PFSK-1 (cell line): ENCODE measurements around the gene CRYBA4.

Experiments
- FOXP2 ChIP-seq: optimal IDR thresholded peaks from 2 replicates; pipeline ENCODE3; 2011; ENCODE audit warnings: borderline replicate concordance, control low read depth, inconsistent platforms; ENCODE audit not compliant: insufficient read depth; ENCODE audit errors: extremely low read length, extremely low read depth
- POLR2AphosphoS5 ChIP-seq: IDR thresholded peaks from 2 replicates; pipeline ENCODE4 v1.6.1; 2012; ENCODE audit warnings: low read depth, mild to moderate bottlenecking, control low read depth, low read length, moderate library complexity
- SIN3A ChIP-seq: IDR thresholded peaks from 2 replicates; pipeline ENCODE4 v1.6.1; 2012; ENCODE audit warnings: mild to moderate bottlenecking, low read length, moderate library complexity, borderline replicate concordance; ENCODE audit not compliant: insufficient read depth
- TAF1 ChIP-seq: IDR thresholded peaks from 2 replicates; pipeline ENCODE4 v1.6.1; 2012; ENCODE audit warnings: low read length, control low read depth, borderline replicate concordance; ENCODE audit not compliant: insufficient read depth
- TF ChIP-seq, protein P1 (sequence below), 2 experiments: IDR thresholded peaks; 2 replicates each; pipeline versions ENCODE4 v1.6.1 to v1.8.0; 2011 to 2012; ENCODE audit warnings: low read depth in 2 of 2, low read length in 2 of 2, control low read depth in 1 of 2, inconsistent platforms in 1 of 2, mild to moderate bottlenecking in 1 of 2, moderate library complexity in 1 of 2; ENCODE audit not compliant: insufficient read depth in 1 of 2

Gene CRYBA4

DNA sequence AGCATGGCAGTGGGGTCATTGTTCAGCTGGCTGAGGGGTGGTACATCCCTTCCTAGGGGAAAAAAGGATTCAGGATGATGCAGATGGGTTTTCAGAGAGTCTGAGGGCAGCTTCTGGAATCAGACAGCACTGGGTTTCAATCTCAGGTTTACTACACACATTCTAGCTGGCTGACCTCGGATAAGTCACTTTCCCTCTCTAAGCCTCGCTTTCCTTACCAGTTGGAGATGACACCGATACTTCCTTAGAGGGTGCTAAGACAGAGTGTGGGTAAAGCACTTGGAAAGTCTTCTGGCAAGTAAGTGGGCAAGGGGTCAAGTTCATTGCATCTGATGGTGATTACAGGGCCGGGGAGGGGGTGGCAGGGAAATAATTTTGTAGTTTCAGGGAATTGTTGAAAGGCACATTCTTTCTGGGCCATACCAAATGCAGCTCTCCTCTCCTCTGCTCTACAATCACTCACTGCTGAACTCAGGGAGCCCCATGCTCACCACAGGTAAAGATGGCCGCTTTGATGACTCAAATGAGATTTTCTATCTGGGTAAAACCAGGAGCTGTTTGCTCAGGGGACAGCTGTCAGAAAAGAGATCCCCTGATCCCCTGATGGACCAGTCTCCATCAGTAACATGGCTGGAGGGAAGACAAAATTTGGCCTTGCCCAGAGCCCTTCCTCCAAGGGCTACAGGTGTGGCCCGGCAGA lies 29.1 kb downstream of the CRYBA4 start:
- TF ChIP-seq TAF1 (no peak), POLR2AphosphoS5 (no peak), SIN3A (no peak), FOXP2 (no peak)
- TF ChIP-seq, protein P1, sequence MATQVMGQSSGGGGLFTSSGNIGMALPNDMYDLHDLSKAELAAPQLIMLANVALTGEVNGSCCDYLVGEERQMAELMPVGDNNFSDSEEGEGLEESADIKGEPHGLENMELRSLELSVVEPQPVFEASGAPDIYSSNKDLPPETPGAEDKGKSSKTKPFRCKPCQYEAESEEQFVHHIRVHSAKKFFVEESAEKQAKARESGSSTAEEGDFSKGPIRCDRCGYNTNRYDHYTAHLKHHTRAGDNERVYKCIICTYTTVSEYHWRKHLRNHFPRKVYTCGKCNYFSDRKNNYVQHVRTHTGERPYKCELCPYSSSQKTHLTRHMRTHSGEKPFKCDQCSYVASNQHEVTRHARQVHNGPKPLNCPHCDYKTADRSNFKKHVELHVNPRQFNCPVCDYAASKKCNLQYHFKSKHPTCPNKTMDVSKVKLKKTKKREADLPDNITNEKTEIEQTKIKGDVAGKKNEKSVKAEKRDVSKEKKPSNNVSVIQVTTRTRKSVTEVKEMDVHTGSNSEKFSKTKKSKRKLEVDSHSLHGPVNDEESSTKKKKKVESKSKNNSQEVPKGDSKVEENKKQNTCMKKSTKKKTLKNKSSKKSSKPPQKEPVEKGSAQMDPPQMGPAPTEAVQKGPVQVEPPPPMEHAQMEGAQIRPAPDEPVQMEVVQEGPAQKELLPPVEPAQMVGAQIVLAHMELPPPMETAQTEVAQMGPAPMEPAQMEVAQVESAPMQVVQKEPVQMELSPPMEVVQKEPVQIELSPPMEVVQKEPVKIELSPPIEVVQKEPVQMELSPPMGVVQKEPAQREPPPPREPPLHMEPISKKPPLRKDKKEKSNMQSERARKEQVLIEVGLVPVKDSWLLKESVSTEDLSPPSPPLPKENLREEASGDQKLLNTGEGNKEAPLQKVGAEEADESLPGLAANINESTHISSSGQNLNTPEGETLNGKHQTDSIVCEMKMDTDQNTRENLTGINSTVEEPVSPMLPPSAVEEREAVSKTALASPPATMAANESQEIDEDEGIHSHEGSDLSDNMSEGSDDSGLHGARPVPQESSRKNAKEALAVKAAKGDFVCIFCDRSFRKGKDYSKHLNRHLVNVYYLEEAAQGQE (IDR thresholded peaks at IDR 0.05; ENCODE audit: insufficient read depth in 1 of 2, low read depth in 2 of 2, low read length in 2 of 2) = no peak

DNA sequence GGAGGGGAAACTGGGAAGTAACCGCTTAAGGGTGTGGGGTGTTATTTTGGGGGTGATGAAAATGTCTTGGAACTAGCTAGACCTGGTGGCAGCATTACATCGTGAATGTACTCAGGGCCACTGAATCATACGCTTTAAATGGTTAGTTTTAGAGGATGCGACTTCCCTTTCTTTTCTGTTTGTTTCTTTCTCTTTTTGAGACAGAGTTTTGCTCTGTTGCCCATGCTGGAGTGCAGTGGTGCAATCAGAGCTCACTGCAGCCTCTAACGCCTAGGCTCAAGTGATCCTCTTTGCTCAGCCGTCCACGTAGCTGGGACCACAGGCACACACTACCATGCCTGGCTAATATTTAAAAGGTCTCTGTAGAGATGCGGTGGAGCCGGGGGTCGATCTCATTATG lies 30.1 kb downstream of the CRYBA4 start:
- no peak for TF ChIP-seq POLR2AphosphoS5
- no peak for TF ChIP-seq FOXP2
- no peak for TF ChIP-seq TAF1
- TF ChIP-seq SIN3A = no peak
- TF ChIP-seq, protein P1 (IDR thresholded peaks at IDR 0.05; ENCODE audit: insufficient read depth in 1 of 2, low read depth in 2 of 2, low read length in 2 of 2) = no peak

DNA sequence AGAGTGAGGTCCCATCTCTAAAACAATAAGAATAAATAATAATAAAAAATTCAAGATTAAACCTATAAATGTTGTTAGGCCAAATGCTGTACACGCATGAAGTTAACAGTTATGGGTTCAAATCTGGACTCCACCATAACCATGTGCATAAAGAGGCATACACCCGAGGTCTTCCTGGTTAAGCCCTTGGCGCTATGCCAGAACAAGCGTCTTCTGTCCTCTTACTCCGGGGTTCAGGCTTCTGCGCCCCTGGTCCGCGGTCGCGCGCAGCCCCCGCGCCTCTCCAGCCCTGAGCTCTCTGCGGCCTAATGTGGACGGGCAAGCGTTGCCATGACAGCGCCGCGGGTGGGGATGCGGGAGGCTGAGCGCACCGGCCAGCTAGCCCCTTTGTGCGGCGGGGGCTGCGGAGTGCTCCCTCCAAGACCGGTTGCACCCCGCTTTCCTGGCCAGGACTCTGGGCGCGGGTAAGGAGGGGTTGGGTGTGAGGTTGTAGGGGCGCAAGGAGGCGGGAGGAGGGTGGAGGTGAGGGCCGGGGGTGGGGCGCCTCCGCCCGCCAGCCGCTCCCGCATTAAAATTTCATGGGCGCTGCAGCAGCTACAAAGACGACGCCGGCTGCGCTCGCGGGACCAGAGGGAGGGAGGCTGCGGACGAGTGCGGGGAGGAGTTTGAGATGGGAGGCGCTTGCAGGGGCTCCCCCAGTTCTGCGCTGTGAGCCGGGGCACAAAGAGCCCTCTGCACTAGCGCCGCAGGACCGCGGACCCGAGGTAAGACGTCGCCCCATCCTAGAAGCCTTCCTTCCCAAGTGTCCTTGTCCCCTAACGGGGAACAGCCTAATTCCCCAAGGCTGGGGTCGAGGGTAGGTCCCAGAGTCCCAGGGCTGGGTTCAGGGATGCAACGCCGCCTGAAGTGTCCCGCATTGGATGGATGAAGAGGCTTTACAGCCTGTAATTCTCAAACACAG lies 35.4 kb downstream of the CRYBA4 start, which contains the start of gene MIAT:
TSS of gene MIAT (plus strand) at position 698 of the 961 bp plus-strand sequence.
- TF ChIP-seq, protein P1 (IDR thresholded peaks at IDR 0.05; ENCODE audit: insufficient read depth in 1 of 2, low read depth in 2 of 2, low read length in 2 of 2) = no peak
- TF ChIP-seq FOXP2 (no peak), SIN3A (no peak), TAF1 (no peak)

DNA sequence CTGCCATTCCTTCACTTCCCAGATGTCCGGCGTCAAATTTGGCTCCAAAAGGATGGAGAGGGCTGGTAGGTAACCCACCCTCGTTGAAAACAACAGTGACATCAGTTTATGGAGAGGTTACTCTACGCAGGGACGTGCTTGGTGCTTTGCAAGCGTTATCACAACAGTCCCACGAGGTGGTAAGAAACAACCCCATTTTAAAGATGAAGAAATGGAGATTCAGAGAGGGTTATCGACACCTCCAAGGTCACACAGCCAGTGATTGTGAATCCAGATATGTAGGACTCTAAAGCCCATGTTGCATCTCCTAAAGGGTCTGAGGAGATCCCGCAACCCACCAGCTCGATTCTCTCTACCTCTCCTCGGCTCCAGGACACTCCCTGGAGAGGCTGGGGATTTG lies 36.4 kb downstream of the CRYBA4 start:
- TF ChIP-seq SIN3A (no peak), FOXP2 (no peak), POLR2AphosphoS5 (no peak), TAF1 (no peak)
- TF ChIP-seq, protein P1 (IDR thresholded peaks at IDR 0.05; ENCODE audit: insufficient read depth in 1 of 2, low read depth in 2 of 2, low read length in 2 of 2) = no peak
